H54 (cell line): ENCODE measurements around the gene RADIL.

Source experiments
- DNase-seq: peaks from one replicate; pipeline ENCODE4 v3.0.0; 2011; ENCODE audit warnings: low spot score, mixed read lengths; ENCODE audit not compliant: insufficient read length
- FAIRE-seq: peaks from 3 replicates; lab custom pipeline; 2011; peaks lifted over from hg19 to GRCh38; lab: Jason Lieb, UNC
- POLR2A ChIP-seq: IDR thresholded peaks from 2 replicates; pipeline ENCODE4 v1.6.1; 2011; ENCODE audit warnings: low read depth, mild to moderate bottlenecking, low read length

The RADIL gene

GRCh38 chr7:4774658-4775249 is 108.8 kb downstream of the RADIL start:
- TF ChIP-seq POLR2A, result 0 out of 2 replicates have a peak, but pooled peaks have one; percentile 18
- FAIRE-seq (no peak), DNase-seq (no peak)

GRCh38 chr7:4774007-4774406 is 109.5 kb downstream of the RADIL start:
- DNase-seq (no peak), FAIRE-seq (no peak)
- TF ChIP-seq POLR2A, result no peak

- no peak for FAIRE-seq
- TF ChIP-seq POLR2A, result no peak
- no peak for DNase-seq
Measured at GRCh38 chr7:4772306-4772705, 111.2 kb downstream of the RADIL start.

DNA sequence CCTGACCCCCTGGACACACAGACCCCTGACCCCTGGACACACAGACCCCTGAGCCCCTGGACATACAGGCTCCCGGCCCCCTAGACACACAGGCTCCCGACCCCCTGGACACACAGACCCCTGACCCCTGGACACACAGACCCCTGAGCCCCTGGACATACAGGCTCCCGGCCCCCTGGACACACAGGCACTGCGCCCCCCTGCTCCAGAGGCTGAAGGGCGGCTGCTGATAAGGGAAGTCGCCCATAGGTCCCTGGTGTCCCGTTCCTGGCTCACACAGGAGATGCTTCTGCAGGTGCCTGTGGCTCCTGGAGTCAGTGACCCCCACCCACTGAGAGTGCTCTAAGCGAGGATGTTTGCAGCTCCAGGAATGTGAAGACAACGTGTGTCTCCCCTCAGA is 111.8 kb downstream of the RADIL start:
- FAIRE-seq (no peak), DNase-seq (no peak)
- no peak for TF ChIP-seq POLR2A

GRCh38 chr7:4770886-4771285 is 112.6 kb downstream of the RADIL start:
- FAIRE-seq (no peak), DNase-seq (no peak)
- TF ChIP-seq POLR2A, result no peak

- no peak for FAIRE-seq
- no peak for DNase-seq
- no peak for TF ChIP-seq POLR2A
Measured at GRCh38 chr7:4769761-4770160, 113.8 kb downstream of the RADIL start.

- TF ChIP-seq POLR2A, result no peak
- FAIRE-seq (no peak), DNase-seq (no peak)
Measured at GRCh38 chr7:4768597-4769569, 114.6 kb downstream of the RADIL start.

DNA sequence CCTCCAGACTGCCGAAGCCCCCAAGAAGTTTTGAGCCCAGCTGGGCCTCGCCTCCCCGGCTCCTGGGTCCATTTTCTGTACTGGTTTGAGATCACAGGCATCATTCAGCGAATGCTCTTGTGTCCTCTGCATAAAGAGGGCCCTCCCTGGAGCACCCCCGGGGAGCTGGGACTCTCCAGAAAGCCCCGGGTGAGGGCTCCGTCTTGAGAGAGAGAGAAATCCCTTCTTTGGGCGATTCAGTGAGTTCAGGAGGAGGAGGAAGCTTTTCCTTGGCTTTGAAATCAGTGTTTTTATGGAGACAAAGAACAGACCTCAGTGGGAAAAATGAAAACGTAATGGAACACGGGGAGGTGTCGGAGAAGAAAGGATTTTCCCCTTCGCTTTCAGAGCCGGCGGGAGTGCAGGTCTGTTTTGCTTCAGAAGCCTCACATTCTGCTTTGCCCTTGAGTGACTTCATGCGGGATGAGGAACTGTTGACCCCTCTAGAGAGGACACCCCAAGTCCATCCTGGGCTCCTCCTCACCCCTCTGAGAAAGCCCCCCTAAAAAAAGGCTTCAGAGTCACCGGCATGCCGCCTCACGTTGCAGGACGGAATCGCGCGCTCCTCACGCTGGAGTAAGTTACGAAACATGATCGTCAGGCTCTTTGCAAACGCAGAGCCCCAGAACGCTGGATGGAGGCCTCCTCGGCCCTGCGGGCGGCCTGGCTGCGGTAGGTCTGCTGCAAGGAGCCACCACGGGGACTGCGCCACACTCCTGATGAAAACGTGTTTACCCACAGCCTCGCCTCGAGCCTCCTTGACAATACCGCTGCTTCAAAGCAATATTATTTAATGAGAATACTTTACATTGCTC is 116.6 kb downstream of the RADIL start:
- TF ChIP-seq POLR2A, result no peak
- no peak for FAIRE-seq
- no peak for DNase-seq

- no peak for TF ChIP-seq POLR2A
- DNase-seq, result no peak
- no peak for FAIRE-seq
Measured at GRCh38 chr7:4765776-4766490, 117.6 kb downstream of the RADIL start.

GRCh38 chr7:4764402-4765007 is 119.0 kb downstream of the RADIL start:
- no peak for DNase-seq
- FAIRE-seq, result no peak
- TF ChIP-seq POLR2A, result no peak

DNA sequence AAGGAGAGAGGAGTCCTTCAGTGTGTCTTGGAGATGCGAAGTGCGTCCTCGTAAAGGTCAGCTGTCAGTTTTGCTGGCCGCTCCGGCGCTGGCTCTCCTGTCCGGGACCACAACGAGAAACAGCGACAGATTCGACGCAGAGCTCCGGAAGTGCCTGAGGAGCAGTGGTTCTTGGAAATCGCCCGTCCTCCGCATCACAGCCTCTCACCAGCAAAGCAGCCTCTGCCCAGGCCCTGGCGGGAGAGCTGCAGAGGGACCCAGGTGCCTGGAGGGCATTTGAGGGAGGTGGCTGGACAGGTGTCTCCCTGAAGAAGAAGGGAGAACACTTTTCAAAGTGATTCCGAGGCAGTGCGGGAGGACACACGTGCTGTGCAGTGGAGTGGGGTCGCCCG is 119.7 kb downstream of the RADIL start:
- no peak for DNase-seq
- no peak for TF ChIP-seq POLR2A
- no peak for FAIRE-seq

- FAIRE-seq (no peak), DNase-seq (no peak)
- TF ChIP-seq POLR2A, result no peak
Measured at GRCh38 chr7:4763091-4763793, 120.3 kb downstream of the RADIL start.
